ENCODE measurements around the gene LY6G6F.
"Not testable (repeated sequence)": the region's sequence is repeated elsewhere in the genome, so short reads cannot be mapped to it uniquely, and the experiment has no call there.

The LY6G6F gene

GRCh38 chr6:31708224-31708623 lies 1.6 kb downstream of the LY6G6F start:
- DNase-seq = no peak

DNA sequence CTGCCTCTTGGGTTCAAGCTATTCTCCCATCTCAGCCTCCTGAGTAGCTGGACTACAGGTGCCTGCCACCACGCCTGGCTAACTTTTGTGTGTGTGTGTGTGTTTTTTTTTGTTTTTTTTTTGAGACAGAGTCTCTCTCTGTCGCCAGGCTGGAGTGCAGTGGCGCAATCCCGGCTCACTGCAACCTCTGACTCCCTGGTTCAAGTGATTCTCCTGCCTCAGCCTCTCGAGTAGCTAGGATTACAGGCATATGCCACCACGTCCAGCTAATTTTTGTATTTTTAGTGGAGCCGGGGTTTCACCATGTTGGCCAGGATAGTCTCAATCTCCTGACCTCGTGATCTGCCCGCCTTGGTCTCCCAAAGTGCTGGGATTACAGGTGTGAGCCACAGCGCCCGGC lies 2.5 kb downstream of the LY6G6F start:
- H3K36me3 ChIP-seq; H3K27me3 ChIP-seq; H3K4me3 ChIP-seq (ENCODE audit: low read depth, low read length); H3K9me3 ChIP-seq; DNase-seq; H3K4me1 ChIP-seq: not testable (repeated sequence)

More at GRCh38 chr6:31708224-31708623, 1.6 kb downstream of the LY6G6F start:
- no peaks in the 10 kb centered on the region for H3K27me3 ChIP-seq
- TF ChIP-seq CTCF (IDR thresholded peaks at IDR 0.05; ENCODE audit: low read depth, low read length) = no peak
- H3K9me3 ChIP-seq = no peaks in the 10 kb centered on the region
- no peaks in the 10 kb centered on the region for H3K4me1 ChIP-seq
- H3K4me3 ChIP-seq (ENCODE audit: low read depth, low read length) = no peak overlapping the region
- H3K36me3 ChIP-seq = no peaks in the 10 kb centered on the region

GRCh38 chr6:31710523-31711219 lies 4.0 kb downstream of the LY6G6F start:
- no peaks in the 10 kb centered on the region for H3K27me3 ChIP-seq
- no peak overlapping the region for H3K4me3 ChIP-seq (ENCODE audit: low read depth, low read length)
- no peaks in the 10 kb centered on the region for H3K36me3 ChIP-seq
- no peaks in the 10 kb centered on the region for H3K9me3 ChIP-seq
- H3K4me1 ChIP-seq = no peaks in the 10 kb centered on the region
- TF ChIP-seq CTCF (IDR thresholded peaks at IDR 0.05; ENCODE audit: low read depth, low read length) = no peak
- DNase-seq = no peak

DNA sequence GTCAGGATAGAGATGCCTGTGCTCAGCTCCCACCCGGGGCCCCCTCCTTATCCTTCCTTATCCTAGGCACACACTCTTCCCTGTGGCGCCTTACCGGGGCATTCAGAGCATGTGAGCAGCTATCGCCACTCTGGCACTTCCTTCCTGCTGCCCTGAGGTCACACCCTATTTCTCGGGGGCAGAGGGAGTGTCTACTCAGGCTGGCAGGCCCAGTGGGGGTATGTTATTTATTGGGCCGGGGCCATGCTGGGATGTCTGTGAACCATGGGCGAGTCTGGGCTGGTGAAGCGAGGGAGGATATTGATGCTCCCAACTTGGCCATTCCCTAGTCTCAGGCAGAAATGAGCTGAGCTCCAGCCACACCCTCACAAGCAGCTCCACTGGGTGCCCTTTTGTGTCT lies 4.6 kb downstream of the LY6G6F start:
- H3K4me3 ChIP-seq (ENCODE audit: low read depth, low read length) = no peak overlapping the region
- no peaks in the 10 kb centered on the region for H3K4me1 ChIP-seq
- H3K9me3 ChIP-seq = no peaks in the 10 kb centered on the region
- no peak for TF ChIP-seq CTCF (IDR thresholded peaks at IDR 0.05; ENCODE audit: low read depth, low read length)
- H3K27me3 ChIP-seq = no peaks in the 10 kb centered on the region
- H3K36me3 ChIP-seq = no peaks in the 10 kb centered on the region
- DNase-seq = no peak

- no peaks in the 10 kb centered on the region for H3K27me3 ChIP-seq
- H3K4me3 ChIP-seq (ENCODE audit: low read depth, low read length) = no peak overlapping the region
- no peak for TF ChIP-seq CTCF (IDR thresholded peaks at IDR 0.05; ENCODE audit: low read depth, low read length)
- no peaks in the 10 kb centered on the region for H3K9me3 ChIP-seq
- H3K36me3 ChIP-seq = no peaks in the 10 kb centered on the region
- DNase-seq = no peak
- H3K4me1 ChIP-seq = no peaks in the 10 kb centered on the region
Observed at GRCh38 chr6:31712296-31712695, 5.6 kb downstream of the LY6G6F start.

DNA sequence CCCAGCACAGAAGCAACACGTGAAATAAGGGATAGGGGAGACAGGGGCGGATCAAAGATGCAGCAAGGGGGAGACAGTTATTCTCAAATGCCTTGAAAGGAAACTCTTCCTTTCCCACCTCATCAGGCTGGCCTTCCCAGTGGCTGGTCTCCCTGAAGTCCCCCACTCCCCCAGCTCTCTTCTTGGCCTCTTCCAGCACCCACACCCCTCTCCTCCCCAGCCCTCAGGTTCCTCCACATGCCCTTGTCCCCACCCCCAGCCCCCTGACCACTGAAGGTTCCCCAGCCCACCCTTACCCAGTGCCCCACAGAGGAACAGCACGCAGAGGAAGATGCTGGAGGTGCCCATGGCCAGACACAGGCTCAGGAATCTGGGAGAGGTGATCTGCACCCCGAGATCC lies 6.8 kb downstream of the LY6G6F start:
- no peaks in the 10 kb centered on the region for H3K9me3 ChIP-seq
- no peaks in the 10 kb centered on the region for H3K4me1 ChIP-seq
- no peaks in the 10 kb centered on the region for H3K27me3 ChIP-seq
- no peak overlapping the region for H3K4me3 ChIP-seq (ENCODE audit: low read depth, low read length)
- DNase-seq = no peak
- TF ChIP-seq CTCF (IDR thresholded peaks at IDR 0.05; ENCODE audit: low read depth, low read length) = no peak
- H3K36me3 ChIP-seq = no peaks in the 10 kb centered on the region

All from BE2C (cell line).